WTC11 (cell line): Measurements from ENCODE around the gene ZNF99. TPM values are rescaled to one million over a fixed set of nuclear protein-coding genes. Genes with fewer than 3 reads are reported as not detected.

Experiments
- ATAC-seq: fragments of 200-7000 bp; cut with Tn5 transposase; 2 replicates; pipeline ENCODE4 v1.10.0; 2021; ENCODE audit warnings: mild to moderate bottlenecking, moderate library complexity
- CTCF ChIA-PET: fragments of 300-600 bp; sonication (Branson Sonifier 250); formaldehyde crosslinking; loops from one replicate; lab custom pipeline; 2021; ENCODE audit warnings: antibody characterized with exemption; lab: Charles Lee
- POLR2A ChIA-PET: fragments of 350-600 bp; sonication (Branson Sonifier 250); formaldehyde crosslinking; loops from one replicate; lab custom pipeline; 2021; ENCODE audit warnings: antibody characterized with exemption; lab: Charles Lee
- DNase-seq: peaks from one replicate; pipeline ENCODE4 v3.0.0; 2021; ENCODE audit warnings: low spot score
- H3K27ac Mint-ChIP-seq: 2 replicates; pipeline ENCODE4 v1.8.0; 2021; ENCODE audit warnings: mixed read lengths
- H3K27me3 Mint-ChIP-seq: 2 replicates; pipeline ENCODE4 v1.8.0; 2021; ENCODE audit warnings: low read depth, mild to moderate bottlenecking, moderate library complexity, mixed read lengths
- H3K36me3 Mint-ChIP-seq: 2 replicates; pipeline ENCODE4 v1.8.0; 2021; ENCODE audit warnings: mixed read lengths
- H3K4me1 Mint-ChIP-seq: 2 replicates; pipeline ENCODE4 v1.8.0; 2022; ENCODE audit warnings: mixed read lengths
- H3K4me3 Mint-ChIP-seq: 2 replicates; pipeline ENCODE4 v1.8.0; 2021; ENCODE audit warnings: mild to moderate bottlenecking, moderate library complexity, mixed read lengths
- H3K9me3 Mint-ChIP-seq: 2 replicates; pipeline ENCODE4 v1.8.0; 2021; ENCODE audit warnings: mixed read lengths
- ATF1 ChIP-seq: sonication (generic); formaldehyde crosslinking; IDR thresholded peaks from 2 replicates; pipeline ENCODE4 v1.8.1; 2023; ENCODE audit warnings: mild to moderate bottlenecking, moderate library complexity, missing genetic modification reagents
- ATF2 ChIP-seq: sonication (generic); formaldehyde crosslinking; IDR thresholded peaks from 2 replicates; pipeline ENCODE4 v1.8.1; 2022; ENCODE audit warnings: low read depth, missing genetic modification reagents, borderline replicate concordance
- ATF3 ChIP-seq: sonication (generic); formaldehyde crosslinking; conservative IDR thresholded peaks from 2 replicates; pipeline ENCODE4 v1.8.1; 2022; ENCODE audit warnings: mild to moderate bottlenecking, missing genetic modification reagents
- CREB1 ChIP-seq: sonication (generic); formaldehyde crosslinking; IDR thresholded peaks from 2 replicates; pipeline ENCODE4 v1.8.0; 2023; ENCODE audit warnings: mild to moderate bottlenecking, missing genetic modification reagents
- ERG ChIP-seq: fragments of 250-450 bp; sonication (Bioruptor Pico); IDR thresholded peaks from 2 replicates; pipeline ENCODE4 v1.8.0; 2021; ENCODE audit warnings: mild to moderate bottlenecking
- FOXK1 ChIP-seq: sonication (generic); formaldehyde crosslinking; IDR thresholded peaks from 2 replicates; pipeline ENCODE4 v1.8.0; 2022; ENCODE audit warnings: mild to moderate bottlenecking, moderate library complexity, missing genetic modification reagents
- GABPB1 ChIP-seq: sonication (generic); formaldehyde crosslinking; IDR thresholded peaks from 2 replicates; pipeline ENCODE4 v1.8.1; 2023; ENCODE audit warnings: mild to moderate bottlenecking, missing genetic modification reagents
- GRHL2 ChIP-seq: fragments of 250-450 bp; sonication (Bioruptor Pico); IDR thresholded peaks from 2 replicates; pipeline ENCODE4 v1.8.0; 2022; ENCODE audit warnings: mild to moderate bottlenecking, moderate library complexity; ENCODE audit not compliant: insufficient replicate concordance, severe bottlenecking
- GTF2I ChIP-seq: fragments of 250-450 bp; sonication (Bioruptor Pico); conservative IDR thresholded peaks from 2 replicates; pipeline ENCODE4 v1.4.0; 2021; ENCODE audit warnings: mild to moderate bottlenecking
- HMGXB4 ChIP-seq: sonication (generic); formaldehyde crosslinking; IDR thresholded peaks from 2 replicates; pipeline ENCODE4 v1.8.1; 2023; ENCODE audit warnings: mild to moderate bottlenecking, moderate library complexity, missing genetic modification reagents
- IRF2 ChIP-seq: sonication (generic); formaldehyde crosslinking; IDR thresholded peaks from 2 replicates; pipeline ENCODE4 v1.8.0; 2022; ENCODE audit warnings: low read depth, missing genetic modification reagents, borderline replicate concordance
- JAZF1 ChIP-seq: fragments of 250-450 bp; sonication (Bioruptor Pico); IDR thresholded peaks from 2 replicates; pipeline ENCODE4 v1.9.0; 2021; ENCODE audit warnings: moderate library complexity, mild to moderate bottlenecking, inconsistent platforms
- KAT7 ChIP-seq: sonication (generic); formaldehyde crosslinking; IDR thresholded peaks from 2 replicates; pipeline ENCODE4 v1.8.1; 2023; ENCODE audit warnings: missing genetic modification reagents, mild to moderate bottlenecking, borderline replicate concordance
- OVOL2 ChIP-seq: fragments of 250-450 bp; sonication (Bioruptor Pico); IDR thresholded peaks from 2 replicates; pipeline ENCODE4 v1.9.0; 2021; ENCODE audit warnings: mild to moderate bottlenecking, borderline replicate concordance
- PREB ChIP-seq: sonication (generic); formaldehyde crosslinking; IDR thresholded peaks from 2 replicates; pipeline ENCODE4 v1.8.1; 2022; ENCODE audit warnings: mild to moderate bottlenecking, missing genetic modification reagents, moderate library complexity, borderline replicate concordance
- PRRX2 ChIP-seq: fragments of 250-450 bp; sonication (Bioruptor Pico); IDR thresholded peaks from 2 replicates; pipeline ENCODE4 v1.8.0; 2021; ENCODE audit warnings: mild to moderate bottlenecking
- SOX15 ChIP-seq: fragments of 250-450 bp; sonication (Bioruptor Pico); IDR thresholded peaks from 2 replicates; pipeline ENCODE4 v1.9.0; 2021; ENCODE audit warnings: mild to moderate bottlenecking
- TCF7 ChIP-seq: sonication (generic); formaldehyde crosslinking; IDR thresholded peaks from 2 replicates; pipeline ENCODE4 v1.8.0; 2022; ENCODE audit warnings: mild to moderate bottlenecking, low read depth, missing genetic modification reagents, moderate library complexity
- TEAD1 ChIP-seq: sonication (generic); formaldehyde crosslinking; IDR thresholded peaks from 2 replicates; pipeline ENCODE4 v1.8.0; 2022; ENCODE audit warnings: mild to moderate bottlenecking, missing genetic modification reagents
- USF2 ChIP-seq: sonication (generic); formaldehyde crosslinking; IDR thresholded peaks from 2 replicates; pipeline ENCODE4 v1.8.1; 2023; ENCODE audit warnings: mild to moderate bottlenecking, missing genetic modification reagents, moderate library complexity
- ZMAT4 ChIP-seq: fragments of 250-450 bp; sonication (Bioruptor Pico); IDR thresholded peaks from 2 replicates; pipeline ENCODE4 v1.9.0; 2021; ENCODE audit warnings: mild to moderate bottlenecking
- ZNF317 ChIP-seq: sonication (generic); formaldehyde crosslinking; IDR thresholded peaks from 2 replicates; pipeline ENCODE4 v1.8.1; 2023; ENCODE audit warnings: low read depth, mild to moderate bottlenecking, moderate library complexity, missing genetic modification reagents, borderline replicate concordance
- ZNF416 ChIP-seq: fragments of 250-450 bp; sonication (Bioruptor Pico); IDR thresholded peaks from 2 replicates; pipeline ENCODE4 v1.9.0; 2021; ENCODE audit warnings: mild to moderate bottlenecking, inconsistent platforms
- ZNF425 ChIP-seq: fragments of 250-450 bp; sonication (Bioruptor Pico); conservative IDR thresholded peaks from 2 replicates; pipeline ENCODE4 v1.9.0; 2021; ENCODE audit warnings: mild to moderate bottlenecking
- ZSCAN18 ChIP-seq: fragments of 250-450 bp; sonication (Bioruptor Pico); IDR thresholded peaks from 2 replicates; pipeline ENCODE4 v2.1.2; 2022; ENCODE audit warnings: mild to moderate bottlenecking, moderate library complexity
- total RNA-seq: library from RNA; stranded (reverse); gene quantifications from 3 replicates; pipeline ENCODE4 v1.2.3, GENCODE V29; 2021

ZNF99 gene
- total RNA-seq, 1 experiment from 2014 or later: not detected

- H3K9me3 Mint-ChIP-seq: peaks cover 57% of the 10 kb centered on the region
- ChIA-PET POLR2A (no interaction called here), CTCF (no interaction called here)
- no peak overlapping the region for H3K4me3 Mint-ChIP-seq
- H3K4me1 Mint-ChIP-seq: no peaks in the 10 kb centered on the region
- no peak overlapping the region for H3K27ac Mint-ChIP-seq
- H3K36me3 Mint-ChIP-seq: peaks cover 48% of the 10 kb centered on the region
- TF ChIP-seq ZNF416 (CRISPR knock-in tag) (no peak), IRF2 (no peak), FOXK1 (CRISPR knock-in tag) (no peak), ZNF317 (CRISPR knock-in tag) (no peak), ZNF425 (CRISPR knock-in tag) (no peak), ATF1 (no peak), TCF7 (CRISPR knock-in tag) (no peak), ATF3 (CRISPR knock-in tag) (no peak), KAT7 (CRISPR knock-in tag) (no peak), ATF2 (no peak), GRHL2 (CRISPR knock-in tag) (no peak), ZMAT4 (CRISPR knock-in tag) (no peak)
- DNase-seq (no peak), ATAC-seq (no peak)
- H3K27me3 Mint-ChIP-seq: no peaks in the 10 kb centered on the region
Observed at GRCh38 chr19:22831211-22831610, 47.3 kb upstream of the ZNF99 start.

- Mint-ChIP-seq H3K4me3 (no peak overlapping the region), H3K27ac (no peak overlapping the region), H3K9me3 (peaks cover 93% of the 10 kb centered on the region), H3K36me3 (peaks cover 81% of the 10 kb centered on the region), H3K27me3 (no peaks in the 10 kb centered on the region; the same call in none of the 2 replicates), H3K4me1 (no peaks in the 10 kb centered on the region)
- ChIA-PET POLR2A (no interaction called here), CTCF (no interaction called here)
- ATAC-seq (no peak), DNase-seq (no peak)
- no peak for TF ChIP-seq TEAD1 (CRISPR knock-in tag)
- TF ChIP-seq ZNF416 (CRISPR knock-in tag): no peak
- no peak for TF ChIP-seq PRRX2
- TF ChIP-seq GABPB1 (CRISPR knock-in tag): no peak
- no peak for TF ChIP-seq HMGXB4
- no peak for TF ChIP-seq CREB1 (CRISPR knock-in tag)
- no peak for TF ChIP-seq PREB (CRISPR knock-in tag)
- TF ChIP-seq ERG (CRISPR knock-in tag): no peak
- TF ChIP-seq GTF2I (CRISPR knock-in tag): no peak
- no peak for TF ChIP-seq JAZF1 (CRISPR knock-in tag)
- TF ChIP-seq ZSCAN18: no peak
- TF ChIP-seq SOX15 (CRISPR knock-in tag): no peak
- TF ChIP-seq USF2 (CRISPR knock-in tag): no peak
- no peak for TF ChIP-seq OVOL2 (CRISPR knock-in tag)
Observed at GRCh38 chr19:22814124-22814523, 30.2 kb upstream of the ZNF99 start.
